Suprapubic skin (tissue), 3 donors: Measurements from ENCODE around the gene MYO1E.

Experiments used
- POLR2A ChIP-seq, 2 donors: fragments of 450-650 bp; IDR thresholded peaks; one replicate each; pipeline ENCODE4 v1.6.1; 2017; ENCODE audit warnings: antibody characterized with exemption in 2 of 2, mild to moderate bottlenecking in 2 of 2, moderate library complexity in 2 of 2
- TF ChIP-seq, protein P1 (sequence below), 2 donors: fragments of 200-600 bp in 1 of 2; fragments of 450-650 bp in 1 of 2; sonication (generic) in 1 of 2; IDR thresholded peaks; one replicate each; pipeline ENCODE4 v1.5.1; 2016 to 2019; ENCODE audit warnings: antibody characterized with exemption in 2 of 2, mild to moderate bottlenecking in 1 of 2, moderate library complexity in 1 of 2

DNA sequence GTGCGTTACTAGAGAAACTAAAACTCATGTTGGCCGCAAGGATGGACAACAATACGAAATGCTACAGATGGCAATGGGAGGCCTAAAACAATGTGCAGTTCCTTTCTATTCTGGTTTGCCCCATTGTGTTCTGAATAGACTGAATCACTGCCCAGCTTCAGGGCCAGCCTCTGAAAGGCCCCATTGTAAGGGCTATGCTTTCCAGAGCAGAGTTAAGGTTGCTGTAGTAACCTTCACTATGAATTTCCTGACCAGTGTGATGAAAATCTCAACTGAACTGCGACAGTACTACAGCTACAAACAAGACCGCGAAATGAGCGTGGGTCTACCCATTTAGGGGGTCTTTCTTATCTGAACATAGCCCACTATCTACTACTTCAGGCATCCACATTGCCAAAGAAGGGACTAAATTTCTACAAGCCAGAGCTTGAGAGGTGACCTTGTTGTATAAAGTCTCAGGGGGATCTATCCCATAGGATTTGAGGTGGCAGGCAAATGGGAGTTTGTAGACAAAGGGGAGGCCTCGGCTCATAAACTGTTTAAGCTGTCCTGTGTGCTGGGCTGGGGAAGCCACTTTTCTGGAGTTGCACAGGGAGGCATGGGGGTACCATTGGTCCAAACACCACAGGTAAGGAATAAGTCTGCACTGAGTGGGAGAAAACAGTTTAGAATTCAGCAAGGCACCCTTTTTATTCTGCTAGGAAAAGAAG, 80.1 kb downstream of the MYO1E start:
- no peak for TF ChIP-seq POLR2A (IDR thresholded peaks at IDR 0.05)
- TF ChIP-seq, protein P1, sequence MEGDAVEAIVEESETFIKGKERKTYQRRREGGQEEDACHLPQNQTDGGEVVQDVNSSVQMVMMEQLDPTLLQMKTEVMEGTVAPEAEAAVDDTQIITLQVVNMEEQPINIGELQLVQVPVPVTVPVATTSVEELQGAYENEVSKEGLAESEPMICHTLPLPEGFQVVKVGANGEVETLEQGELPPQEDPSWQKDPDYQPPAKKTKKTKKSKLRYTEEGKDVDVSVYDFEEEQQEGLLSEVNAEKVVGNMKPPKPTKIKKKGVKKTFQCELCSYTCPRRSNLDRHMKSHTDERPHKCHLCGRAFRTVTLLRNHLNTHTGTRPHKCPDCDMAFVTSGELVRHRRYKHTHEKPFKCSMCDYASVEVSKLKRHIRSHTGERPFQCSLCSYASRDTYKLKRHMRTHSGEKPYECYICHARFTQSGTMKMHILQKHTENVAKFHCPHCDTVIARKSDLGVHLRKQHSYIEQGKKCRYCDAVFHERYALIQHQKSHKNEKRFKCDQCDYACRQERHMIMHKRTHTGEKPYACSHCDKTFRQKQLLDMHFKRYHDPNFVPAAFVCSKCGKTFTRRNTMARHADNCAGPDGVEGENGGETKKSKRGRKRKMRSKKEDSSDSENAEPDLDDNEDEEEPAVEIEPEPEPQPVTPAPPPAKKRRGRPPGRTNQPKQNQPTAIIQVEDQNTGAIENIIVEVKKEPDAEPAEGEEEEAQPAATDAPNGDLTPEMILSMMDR (IDR thresholded peaks at IDR 0.05), result no peak
